GM18498 (cell line): ENCODE results near the gene SLC39A1.
"Not testable (repeated sequence)": the region's sequence is repeated elsewhere in the genome, so short reads cannot be mapped to it uniquely, and the experiment has no call there.

Source experiments
- ATAC-seq: cut with Tn5 transposase; IDR thresholded peaks from one replicate; pipeline ENCODE4 v1.9.1; 2021; ENCODE audit warnings: mild to moderate bottlenecking, moderate library complexity; ENCODE audit not compliant: unreplicated experiment

The SLC39A1 gene

GRCh38 chr1:153963030-153963849, at the start of gene SLC39A1:
SLC39A1 (minus strand) TSS chr1:153963537; CDS start chr1:153962715, 822 bp downstream.
- ATAC-seq: peak; percentile 52

- not testable (repeated sequence) for ATAC-seq
Observed at GRCh38 chr1:154012543-154012942, 49.2 kb upstream of the SLC39A1 start.

GRCh38 chr1:154012129-154012528, 48.8 kb upstream of the SLC39A1 start:
- no peak for ATAC-seq

- no peak for ATAC-seq
Observed at GRCh38 chr1:154006136-154006535, 42.8 kb upstream of the SLC39A1 start.

- ATAC-seq: no peak
Observed at GRCh38 chr1:154000420-154000819, 37.1 kb upstream of the SLC39A1 start.

GRCh38 chr1:153996882-153997281, 33.5 kb upstream of the SLC39A1 start:
- ATAC-seq: not testable (repeated sequence)

- ATAC-seq: no peak
Observed at GRCh38 chr1:153995640-153996039, 32.3 kb upstream of the SLC39A1 start.

GRCh38 chr1:153995202-153995601, 31.9 kb upstream of the SLC39A1 start:
- no peak for ATAC-seq

GRCh38 chr1:153991806-153992205, 28.5 kb upstream of the SLC39A1 start:
- ATAC-seq: no peak

- no peak for ATAC-seq
Observed at GRCh38 chr1:153991151-153991630, 27.9 kb upstream of the SLC39A1 start.

GRCh38 chr1:153990468-153991150, 27.3 kb upstream of the SLC39A1 start, which contains the start of gene RPS27:
RPS27 (plus strand) TSS chr1:153990762; CDS start chr1:153990797, 35 bp downstream.
- ATAC-seq: peak; percentile 74

GRCh38 chr1:153987621-153988020, 24.3 kb upstream of the SLC39A1 start:
- no peak for ATAC-seq

GRCh38 chr1:153985941-153986761, 22.8 kb upstream of the SLC39A1 start, which contains the start of gene RAB13:
RAB13 (minus strand) TSS chr1:153986339; CDS start chr1:153986236, 103 bp downstream.
- ATAC-seq: no peak

GRCh38 chr1:153985341-153985912, 22.1 kb upstream of the SLC39A1 start:
- ATAC-seq: no peak

GRCh38 chr1:153984123-153984894, 21.0 kb upstream of the SLC39A1 start:
- ATAC-seq: no peak

GRCh38 chr1:153981735-153982134, 18.4 kb upstream of the SLC39A1 start:
- ATAC-seq: not testable (repeated sequence)

GRCh38 chr1:153979091-153979490, 15.8 kb upstream of the SLC39A1 start:
- not testable (repeated sequence) for ATAC-seq

GRCh38 chr1:153978274-153978909, 15.1 kb upstream of the SLC39A1 start:
- ATAC-seq: no peak
